ENCODE measurements around the gene TRAPPC1. TPM values are rescaled to one million over a fixed set of nuclear protein-coding genes. Genes with fewer than 3 reads are reported as not detected.

The TRAPPC1 gene
- total RNA-seq, 6 experiments from 2014 or later = 43.7 to 57.1 (median 48.3) TPM

- intact Hi-C loops (cut with DNase I) = loop anchor here in 1 of 2 donors (5.0 kb wide), 1 partner anchor 74 kb away; no protein-coding TSS in a partner anchor
- peak; percentile 51 to 60 (median 58) for ATAC-seq
- 31% methylated on average over 3 of the region's 3 CpGs for WGBS (ENCODE audit: insufficient coverage, low coverage, low lambda C conversion rate, missing lambda C conversion rate)
Observed at GRCh38 chr17:7912927-7913524, 18.7 kb downstream of the TRAPPC1 start.

DNA sequence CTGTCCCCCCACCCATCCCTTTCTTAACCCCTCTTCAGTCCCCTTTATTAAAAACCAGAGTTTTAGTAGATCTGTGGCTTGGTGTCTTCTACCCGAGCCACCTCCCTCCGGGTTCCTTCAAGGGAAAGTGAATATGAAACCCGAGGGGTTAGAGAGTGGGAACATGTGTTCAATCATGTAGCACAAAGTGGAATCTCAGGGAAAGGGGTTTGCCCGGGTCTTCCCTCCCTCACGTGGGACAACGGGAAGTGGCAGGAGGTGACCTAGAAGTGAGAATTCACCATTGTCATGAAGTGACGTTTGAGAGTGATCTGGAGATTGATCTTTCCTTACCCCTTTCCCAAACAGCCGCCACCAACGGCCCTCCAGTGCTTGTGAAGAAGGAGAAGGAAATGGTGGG is 20.6 kb downstream of the TRAPPC1 start:
- WGBS (ENCODE audit: insufficient coverage, low coverage, low lambda C conversion rate, missing lambda C conversion rate) = 27% methylated on average over 3 of the region's 9 CpGs
- no peak overlapping the region for H3K4me3 ChIP-seq
- no peaks in the 10 kb centered on the region for H3K27me3 ChIP-seq
- TF ChIP-seq CTCF (IDR thresholded peaks at IDR 0.05) (no peak), POLR2A (IDR thresholded peaks at IDR 0.05) (no peak)
- H3K27ac ChIP-seq = no peak overlapping the region
- DNase-seq (no peak), ATAC-seq (no peak)
- intact Hi-C loops (cut with DNase I) = loop anchor here in 1 of 2 donors (5.0 kb wide), 1 partner anchor 76 kb away; no protein-coding TSS in a partner anchor
- no peaks in the 10 kb centered on the region for H3K9me3 ChIP-seq
- H3K4me1 ChIP-seq = peaks cover 0 to 10% (median 0%) of the 10 kb centered on the region in 4 donors
- no peaks in the 10 kb centered on the region for H3K36me3 ChIP-seq

More at GRCh38 chr17:7912927-7913524, 18.7 kb downstream of the TRAPPC1 start:
- DNase-seq = no peak
- Histone ChIP-seq H3K9me3 (no peaks in the 10 kb centered on the region), H3K4me3 (no peak overlapping the region), H3K27me3 (no peaks in the 10 kb centered on the region), H3K27ac (no peak overlapping the region), H3K4me1 (peaks cover 0 to 10% (median 0%) of the 10 kb centered on the region in 4 donors), H3K36me3 (no peaks in the 10 kb centered on the region)
- TF ChIP-seq CTCF (IDR thresholded peaks at IDR 0.05) (peak; percentile 60 to 70 (median 68)), POLR2A (IDR thresholded peaks at IDR 0.05) (no peak)

- H3K9me3 ChIP-seq = no peaks in the 10 kb centered on the region
- peaks cover 0 to 10% (median 0%) of the 10 kb centered on the region in 4 donors for H3K4me1 ChIP-seq
- ATAC-seq (no peak), DNase-seq (no peak)
- WGBS (ENCODE audit: insufficient coverage, low coverage, low lambda C conversion rate, missing lambda C conversion rate) = 78% methylated on average over 2 of the region's 13 CpGs
- intact Hi-C loops (cut with DNase I) = loop anchor here in 1 of 2 donors (5.0 kb wide), 1 partner anchor 77 kb away; no protein-coding TSS in a partner anchor
- TF ChIP-seq CTCF (IDR thresholded peaks at IDR 0.05) (no peak), POLR2A (IDR thresholded peaks at IDR 0.05) (no peak)
- H3K4me3 ChIP-seq = no peak overlapping the region
- H3K36me3 ChIP-seq = no peaks in the 10 kb centered on the region
- H3K27me3 ChIP-seq = no peaks in the 10 kb centered on the region
- no peak overlapping the region for H3K27ac ChIP-seq
Observed at GRCh38 chr17:7910711-7911110, 21.0 kb downstream of the TRAPPC1 start.

- intact Hi-C loops (cut with DNase I) = loop anchor here in 1 of 2 donors (5.0 kb wide), 1 partner anchor 77 kb away; no protein-coding TSS in a partner anchor
- H3K36me3 ChIP-seq = no peaks in the 10 kb centered on the region
- H3K4me3 ChIP-seq = no peak overlapping the region
- peaks cover 0 to 7% (median 0%) of the 10 kb centered on the region in 4 donors for H3K4me1 ChIP-seq
- DNase-seq (no peak), ATAC-seq (no peak)
- TF ChIP-seq POLR2A (IDR thresholded peaks at IDR 0.05) (no peak), CTCF (IDR thresholded peaks at IDR 0.05) (no peak)
- no peaks in the 10 kb centered on the region for H3K27me3 ChIP-seq
- no peak overlapping the region for H3K27ac ChIP-seq
- no peaks in the 10 kb centered on the region for H3K9me3 ChIP-seq
- 91% methylated on average over 8 of the region's 15 CpGs for WGBS (ENCODE audit: insufficient coverage, low coverage, low lambda C conversion rate, missing lambda C conversion rate)
Observed at GRCh38 chr17:7910281-7910680, 21.5 kb downstream of the TRAPPC1 start.

Data from right lobe of liver (tissue), 6 donors.